SK-N-SH treated with all-trans-retinoic acid at 6 μM for 48 hours (cell line): ENCODE results near the gene CPNE4.

ENCODE experiments used
- ARNTL ChIP-seq: fragments of 450-650 bp; formaldehyde crosslinking; IDR thresholded peaks from 2 replicates; pipeline ENCODE4 v1.5.0; 2020; ENCODE audit warnings: low read depth, mild to moderate bottlenecking, moderate library complexity, borderline replicate concordance
- BACH2 ChIP-seq: fragments of 250-450 bp; sonication (Bioruptor Pico); IDR thresholded peaks from 2 replicates; pipeline ENCODE4 v1.9.0; 2021; ENCODE audit warnings: mild to moderate bottlenecking, borderline replicate concordance
- ISL1 ChIP-seq: fragments of 250-450 bp; sonication (Bioruptor Pico); IDR thresholded peaks from 2 replicates; pipeline ENCODE4 v2.1.2; 2022; ENCODE audit warnings: mild to moderate bottlenecking, moderate library complexity
- OSR1 ChIP-seq: fragments of 250-450 bp; sonication (Bioruptor Pico); IDR thresholded peaks from 2 replicates; pipeline ENCODE4 v1.8.0; 2022; ENCODE audit warnings: moderate library complexity, mild to moderate bottlenecking, inconsistent platforms
- SNAI2 ChIP-seq: fragments of 250-450 bp; sonication (Bioruptor Pico); IDR thresholded peaks from 2 replicates; pipeline ENCODE4 v1.5.0; 2020; ENCODE audit warnings: mild to moderate bottlenecking, moderate library complexity
- TOX ChIP-seq: fragments of 250-450 bp; sonication (Bioruptor Pico); IDR thresholded peaks from 2 replicates; pipeline ENCODE4 v1.8.0; 2021; ENCODE audit warnings: mild to moderate bottlenecking, moderate library complexity, borderline replicate concordance
- ZFP3 ChIP-seq: fragments of 250-450 bp; sonication (Bioruptor Pico); IDR thresholded peaks from 2 replicates; pipeline ENCODE4 v1.5.0; 2020; ENCODE audit warnings: mild to moderate bottlenecking, moderate library complexity
- TF ChIP-seq, protein P1 (sequence below): fragments of 250-450 bp; sonication (Bioruptor Pico); IDR thresholded peaks from 2 replicates; pipeline ENCODE4 v1.5.1; 2020; ENCODE audit warnings: low read depth, mild to moderate bottlenecking, moderate library complexity
- TF ChIP-seq, protein P2 (sequence below): fragments of 250-450 bp; sonication (Bioruptor Pico); IDR thresholded peaks from 2 replicates; pipeline ENCODE4 v1.5.0; 2020; ENCODE audit warnings: mild to moderate bottlenecking, moderate library complexity

DNA sequence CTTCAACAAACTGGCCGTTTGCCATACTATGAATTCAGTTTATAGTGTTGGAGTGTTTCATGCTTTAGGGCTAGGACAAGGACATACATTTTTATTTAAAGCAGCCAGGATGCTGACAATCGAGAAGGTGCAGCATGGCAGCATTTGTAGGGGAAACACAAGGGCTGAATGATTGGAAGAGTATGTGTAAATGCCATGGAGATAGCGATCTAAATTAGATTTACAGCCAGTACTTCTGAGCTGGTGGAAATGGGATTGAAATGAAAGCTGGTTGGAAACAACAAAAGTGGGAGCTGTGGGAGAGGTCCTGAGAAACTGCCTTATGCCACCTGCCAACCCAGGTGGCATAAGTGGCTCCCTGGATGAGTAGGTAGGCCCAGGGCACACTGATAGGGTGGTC lies 322.2 kb downstream of the CPNE4 start:
- TF ChIP-seq, protein P1, sequence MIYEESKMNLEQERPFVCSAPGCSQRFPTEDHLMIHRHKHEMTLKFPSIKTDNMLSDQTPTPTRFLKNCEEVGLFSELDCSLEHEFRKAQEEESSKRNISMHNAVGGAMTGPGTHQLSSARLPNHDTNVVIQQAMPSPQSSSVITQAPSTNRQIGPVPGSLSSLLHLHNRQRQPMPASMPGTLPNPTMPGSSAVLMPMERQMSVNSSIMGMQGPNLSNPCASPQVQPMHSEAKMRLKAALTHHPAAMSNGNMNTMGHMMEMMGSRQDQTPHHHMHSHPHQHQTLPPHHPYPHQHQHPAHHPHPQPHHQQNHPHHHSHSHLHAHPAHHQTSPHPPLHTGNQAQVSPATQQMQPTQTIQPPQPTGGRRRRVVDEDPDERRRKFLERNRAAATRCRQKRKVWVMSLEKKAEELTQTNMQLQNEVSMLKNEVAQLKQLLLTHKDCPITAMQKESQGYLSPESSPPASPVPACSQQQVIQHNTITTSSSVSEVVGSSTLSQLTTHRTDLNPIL, result no peak
- TF ChIP-seq OSR1 (no peak), ZFP3 (CRISPR knock-in tag) (no peak), SNAI2 (CRISPR knock-in tag) (no peak), ISL1 (CRISPR knock-in tag) (no peak), BACH2 (CRISPR knock-in tag) (no peak), ARNTL (no peak), TOX (no peak)
- TF ChIP-seq, protein P2, sequence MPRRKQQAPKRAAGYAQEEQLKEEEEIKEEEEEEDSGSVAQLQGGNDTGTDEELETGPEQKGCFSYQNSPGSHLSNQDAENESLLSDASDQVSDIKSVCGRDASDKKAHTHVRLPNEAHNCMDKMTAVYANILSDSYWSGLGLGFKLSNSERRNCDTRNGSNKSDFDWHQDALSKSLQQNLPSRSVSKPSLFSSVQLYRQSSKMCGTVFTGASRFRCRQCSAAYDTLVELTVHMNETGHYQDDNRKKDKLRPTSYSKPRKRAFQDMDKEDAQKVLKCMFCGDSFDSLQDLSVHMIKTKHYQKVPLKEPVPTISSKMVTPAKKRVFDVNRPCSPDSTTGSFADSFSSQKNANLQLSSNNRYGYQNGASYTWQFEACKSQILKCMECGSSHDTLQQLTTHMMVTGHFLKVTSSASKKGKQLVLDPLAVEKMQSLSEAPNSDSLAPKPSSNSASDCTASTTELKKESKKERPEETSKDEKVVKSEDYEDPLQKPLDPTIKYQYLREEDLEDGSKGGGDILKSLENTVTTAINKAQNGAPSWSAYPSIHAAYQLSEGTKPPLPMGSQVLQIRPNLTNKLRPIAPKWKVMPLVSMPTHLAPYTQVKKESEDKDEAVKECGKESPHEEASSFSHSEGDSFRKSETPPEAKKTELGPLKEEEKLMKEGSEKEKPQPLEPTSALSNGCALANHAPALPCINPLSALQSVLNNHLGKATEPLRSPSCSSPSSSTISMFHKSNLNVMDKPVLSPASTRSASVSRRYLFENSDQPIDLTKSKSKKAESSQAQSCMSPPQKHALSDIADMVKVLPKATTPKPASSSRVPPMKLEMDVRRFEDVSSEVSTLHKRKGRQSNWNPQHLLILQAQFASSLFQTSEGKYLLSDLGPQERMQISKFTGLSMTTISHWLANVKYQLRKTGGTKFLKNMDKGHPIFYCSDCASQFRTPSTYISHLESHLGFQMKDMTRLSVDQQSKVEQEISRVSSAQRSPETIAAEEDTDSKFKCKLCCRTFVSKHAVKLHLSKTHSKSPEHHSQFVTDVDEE (CRISPR knock-in tag), result no peak
